Brain microvascular endothelial cell (primary cell): Measurements from ENCODE around the gene JCAD.
"Not testable (repeated sequence)": the region's sequence is repeated elsewhere in the genome, so short reads cannot be mapped to it uniquely, and the experiment has no call there.

Experiments used
- DNase-seq: peaks from one replicate; pipeline ENCODE4 v3.0.0-alpha.2; 2020
- H3K27ac ChIP-seq: fragments of 250-450 bp; sonication (Bioruptor Pico); 2 replicates; pipeline ENCODE4 v1.5.1; 2020; ENCODE audit warnings: mild to moderate bottlenecking, moderate library complexity
- H3K27me3 ChIP-seq: fragments of 250-450 bp; sonication (Bioruptor Pico); replicated peaks from 2 replicates; pipeline ENCODE4 v1.5.1; 2020; ENCODE audit warnings: mild to moderate bottlenecking
- H3K36me3 ChIP-seq: fragments of 250-450 bp; sonication (Bioruptor Pico); replicated peaks from 2 replicates; pipeline ENCODE4 v1.5.1; 2020; ENCODE audit warnings: mild to moderate bottlenecking
- H3K4me3 ChIP-seq: 2 replicates; pipeline ENCODE4 v1.5.1; 2011; ENCODE audit warnings: low read depth, mild to moderate bottlenecking, control low read depth, low read length, moderate library complexity
- in situ Hi-C: cut with HindIII; loops from 2 replicates; pipeline ENCODE4 v1.10.0; 2017; ENCODE audit warnings: low sequenced_read_pairs, low pct_ligation_motif_present
- TF ChIP-seq, protein P1 (sequence below): IDR thresholded peaks from 2 replicates; pipeline ENCODE4 v1.5.1; 2011; ENCODE audit warnings: low read depth, mild to moderate bottlenecking, moderate library complexity, low read length, control low read depth, inconsistent platforms; ENCODE audit errors: missing control alignments

JCAD gene

DNA sequence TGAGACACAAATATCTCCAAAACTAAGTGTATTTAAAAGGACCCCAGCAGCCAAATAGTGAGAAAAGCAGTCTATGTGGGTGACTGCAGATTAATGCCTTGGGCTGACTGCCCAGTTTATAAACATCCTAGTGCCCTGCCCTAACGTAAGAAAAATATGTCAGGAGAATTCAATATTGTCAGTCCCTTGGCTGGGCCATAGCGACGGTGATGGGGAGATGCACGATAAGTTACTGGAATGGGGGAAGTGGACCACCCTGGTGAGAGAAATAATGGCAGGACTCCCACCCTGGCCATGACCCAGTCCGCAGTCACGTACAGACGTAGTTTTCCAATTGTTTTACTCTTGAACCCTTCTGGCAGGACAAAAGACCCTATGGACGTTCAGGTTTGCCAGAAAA, 48.0 kb downstream of the JCAD start:
- TF ChIP-seq, protein P1, sequence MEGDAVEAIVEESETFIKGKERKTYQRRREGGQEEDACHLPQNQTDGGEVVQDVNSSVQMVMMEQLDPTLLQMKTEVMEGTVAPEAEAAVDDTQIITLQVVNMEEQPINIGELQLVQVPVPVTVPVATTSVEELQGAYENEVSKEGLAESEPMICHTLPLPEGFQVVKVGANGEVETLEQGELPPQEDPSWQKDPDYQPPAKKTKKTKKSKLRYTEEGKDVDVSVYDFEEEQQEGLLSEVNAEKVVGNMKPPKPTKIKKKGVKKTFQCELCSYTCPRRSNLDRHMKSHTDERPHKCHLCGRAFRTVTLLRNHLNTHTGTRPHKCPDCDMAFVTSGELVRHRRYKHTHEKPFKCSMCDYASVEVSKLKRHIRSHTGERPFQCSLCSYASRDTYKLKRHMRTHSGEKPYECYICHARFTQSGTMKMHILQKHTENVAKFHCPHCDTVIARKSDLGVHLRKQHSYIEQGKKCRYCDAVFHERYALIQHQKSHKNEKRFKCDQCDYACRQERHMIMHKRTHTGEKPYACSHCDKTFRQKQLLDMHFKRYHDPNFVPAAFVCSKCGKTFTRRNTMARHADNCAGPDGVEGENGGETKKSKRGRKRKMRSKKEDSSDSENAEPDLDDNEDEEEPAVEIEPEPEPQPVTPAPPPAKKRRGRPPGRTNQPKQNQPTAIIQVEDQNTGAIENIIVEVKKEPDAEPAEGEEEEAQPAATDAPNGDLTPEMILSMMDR = no peak
- in situ Hi-C loops = no loop called here
- DNase-seq = no peak
- Histone ChIP-seq H3K4me3 (no peak overlapping the region), H3K27ac (no peak overlapping the region), H3K36me3 (no peaks in the 10 kb centered on the region), H3K27me3 (no peaks in the 10 kb centered on the region)

- Histone ChIP-seq H3K36me3 (no peaks in the 10 kb centered on the region), H3K4me3 (no peak overlapping the region), H3K27ac (no peak overlapping the region), H3K27me3 (no peaks in the 10 kb centered on the region)
- TF ChIP-seq, protein P1 = no peak
- in situ Hi-C loops = no loop called here
- no peak for DNase-seq
Measured at GRCh38 chr10:30007406-30007805, 52.0 kb downstream of the JCAD start.

GRCh38 chr10:30006410-30006809, 53.0 kb downstream of the JCAD start:
- H3K36me3 ChIP-seq = no peaks in the 10 kb centered on the region
- H3K27ac ChIP-seq = no peak overlapping the region
- TF ChIP-seq, protein P1 = no peak
- H3K27me3 ChIP-seq = no peaks in the 10 kb centered on the region
- no peak for DNase-seq
- no peak overlapping the region for H3K4me3 ChIP-seq
- in situ Hi-C loops = no loop called here

DNA sequence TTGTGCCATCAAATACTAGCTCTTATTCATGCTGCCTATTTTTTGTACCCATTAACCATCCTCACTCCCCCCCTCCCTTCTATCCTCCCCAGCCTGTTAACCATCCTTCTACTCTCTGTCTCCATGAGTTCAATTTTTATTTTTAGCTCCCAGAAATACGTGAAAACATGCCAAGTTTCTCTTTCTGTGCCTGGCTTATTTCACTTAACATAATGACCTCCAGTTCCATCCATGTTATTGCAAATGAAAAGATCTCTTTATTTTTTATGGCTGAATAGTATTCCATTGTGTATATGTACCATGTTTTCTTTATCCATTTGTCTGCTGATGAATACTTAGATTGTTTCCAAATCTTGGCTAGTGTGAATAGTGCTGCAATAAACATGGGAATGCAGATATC, 54.3 kb downstream of the JCAD start:
- in situ Hi-C loops = not testable (repeated sequence)

GRCh38 chr10:30002426-30003266, 56.7 kb downstream of the JCAD start:
- H3K36me3 ChIP-seq = no peaks in the 10 kb centered on the region
- in situ Hi-C loops = no loop called here
- no peaks in the 10 kb centered on the region for H3K27me3 ChIP-seq
- DNase-seq = peak; percentile 70
- TF ChIP-seq, protein P1 = peak; percentile 99
- H3K27ac ChIP-seq = no peak overlapping the region
- no peak overlapping the region for H3K4me3 ChIP-seq

More for the DNA sequence above, 54.3 kb downstream of the JCAD start:
- DNase-seq, H3K27me3 ChIP-seq, H3K27ac ChIP-seq, H3K36me3 ChIP-seq, H3K4me3 ChIP-seq: not testable (repeated sequence)

DNA sequence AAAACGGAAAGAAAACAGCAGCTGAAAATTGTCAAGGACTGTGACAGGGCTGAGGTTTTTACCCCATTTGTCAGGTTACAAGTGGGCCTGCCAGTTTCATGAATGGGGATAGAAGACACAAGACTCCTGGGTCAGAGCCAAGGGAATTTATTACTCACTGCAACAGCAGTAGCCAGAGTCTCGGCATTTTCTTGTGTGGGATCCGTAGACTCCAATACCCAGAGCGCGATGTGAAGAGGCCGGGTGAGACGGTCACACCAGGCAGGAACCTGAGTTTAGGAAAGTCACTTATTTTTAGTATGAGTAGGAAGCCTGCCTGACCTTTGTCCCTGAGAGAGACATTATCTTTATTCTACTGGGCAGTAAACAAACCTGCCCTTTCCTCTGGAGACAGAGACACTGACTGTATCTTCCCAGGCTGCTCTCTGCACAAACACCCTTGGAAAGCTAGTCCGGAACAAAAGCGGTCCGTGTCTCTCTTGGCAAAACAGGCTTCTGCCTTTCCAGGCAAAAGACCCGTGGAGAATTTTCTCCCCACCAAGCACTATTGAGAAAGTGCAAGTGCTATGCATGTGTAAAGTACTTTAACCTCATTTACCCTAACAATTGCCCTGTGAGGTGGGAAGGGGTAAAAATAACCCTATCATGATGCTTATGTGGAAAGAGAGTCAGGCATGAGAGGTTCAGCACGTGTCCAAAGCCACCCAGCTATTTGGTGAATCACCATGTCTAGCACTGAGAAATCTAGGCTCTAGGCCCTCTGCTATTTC, 58.4 kb downstream of the JCAD start:
- H3K4me3 ChIP-seq = no peak overlapping the region
- H3K27me3 ChIP-seq = no peaks in the 10 kb centered on the region
- H3K36me3 ChIP-seq = no peaks in the 10 kb centered on the region
- DNase-seq = peak; percentile 83
- TF ChIP-seq, protein P1 = no peak
- H3K27ac ChIP-seq = peak overlapping the region; percentile 49
- in situ Hi-C loops = no loop called here
